Measurements from ENCODE around the gene PLS1. TPM values are rescaled to one million over a fixed set of nuclear protein-coding genes. Genes with fewer than 3 reads are reported as not detected.

PLS1 gene
- total RNA-seq, 1 donor from 2014 or later: 1.8 TPM

DNA sequence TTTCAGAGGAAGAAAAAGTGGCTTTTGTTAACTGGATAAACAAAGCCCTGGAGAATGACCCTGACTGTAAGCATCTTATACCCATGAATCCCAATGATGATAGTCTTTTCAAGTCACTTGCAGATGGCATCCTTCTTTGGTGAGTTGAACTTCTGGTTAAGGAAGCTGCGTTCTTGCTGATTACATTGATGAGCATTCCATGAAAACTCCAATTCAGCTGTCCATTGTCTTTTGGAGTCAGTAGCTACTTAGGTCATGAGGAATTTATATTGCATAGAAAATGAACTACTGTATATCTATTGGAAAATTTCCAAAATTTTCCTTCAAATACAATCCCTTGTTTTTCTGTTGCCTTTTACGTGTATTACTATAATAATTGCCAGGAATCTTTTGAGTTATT, 80.0 kb downstream of the PLS1 start:
- H3K4me3 ChIP-seq: no peak overlapping the region
- no peaks in the 10 kb centered on the region for H3K9me3 ChIP-seq
- DNase-seq (ENCODE audit: low spot score in 2 of 2): no peak
- no peaks in the 10 kb centered on the region for H3K4me1 ChIP-seq
- H3K27ac ChIP-seq: no peak overlapping the region
- intact Hi-C loops (cut with DNase I): no loop called here
- no peaks in the 10 kb centered on the region for H3K27me3 ChIP-seq
- TF ChIP-seq, protein P1, sequence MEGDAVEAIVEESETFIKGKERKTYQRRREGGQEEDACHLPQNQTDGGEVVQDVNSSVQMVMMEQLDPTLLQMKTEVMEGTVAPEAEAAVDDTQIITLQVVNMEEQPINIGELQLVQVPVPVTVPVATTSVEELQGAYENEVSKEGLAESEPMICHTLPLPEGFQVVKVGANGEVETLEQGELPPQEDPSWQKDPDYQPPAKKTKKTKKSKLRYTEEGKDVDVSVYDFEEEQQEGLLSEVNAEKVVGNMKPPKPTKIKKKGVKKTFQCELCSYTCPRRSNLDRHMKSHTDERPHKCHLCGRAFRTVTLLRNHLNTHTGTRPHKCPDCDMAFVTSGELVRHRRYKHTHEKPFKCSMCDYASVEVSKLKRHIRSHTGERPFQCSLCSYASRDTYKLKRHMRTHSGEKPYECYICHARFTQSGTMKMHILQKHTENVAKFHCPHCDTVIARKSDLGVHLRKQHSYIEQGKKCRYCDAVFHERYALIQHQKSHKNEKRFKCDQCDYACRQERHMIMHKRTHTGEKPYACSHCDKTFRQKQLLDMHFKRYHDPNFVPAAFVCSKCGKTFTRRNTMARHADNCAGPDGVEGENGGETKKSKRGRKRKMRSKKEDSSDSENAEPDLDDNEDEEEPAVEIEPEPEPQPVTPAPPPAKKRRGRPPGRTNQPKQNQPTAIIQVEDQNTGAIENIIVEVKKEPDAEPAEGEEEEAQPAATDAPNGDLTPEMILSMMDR (IDR thresholded peaks at IDR 0.05): no peak
- H3K36me3 ChIP-seq: no peaks in the 10 kb centered on the region

DNA sequence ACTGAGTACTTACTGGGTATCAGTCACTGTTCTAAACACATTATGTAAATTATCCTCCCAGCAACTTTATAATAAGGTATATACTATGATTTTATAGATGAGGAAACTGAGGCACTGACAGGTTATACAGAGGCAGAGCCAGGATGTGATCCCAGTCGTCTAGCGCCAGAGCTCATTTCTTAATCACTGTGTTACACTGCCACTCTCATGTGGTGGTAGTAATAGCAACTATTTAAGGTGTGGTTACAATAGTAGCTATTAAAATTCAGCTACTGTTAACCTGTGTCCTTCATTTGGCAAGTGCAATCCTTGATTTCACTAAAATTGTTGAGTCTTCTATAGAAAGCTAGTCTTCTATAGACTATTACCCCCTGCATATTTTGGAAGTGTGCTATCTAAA, 84.5 kb downstream of the PLS1 start:
- Histone ChIP-seq H3K36me3 (no peaks in the 10 kb centered on the region), H3K4me1 (no peaks in the 10 kb centered on the region), H3K9me3 (no peaks in the 10 kb centered on the region), H3K27me3 (no peaks in the 10 kb centered on the region), H3K27ac (no peak overlapping the region), H3K4me3 (no peak overlapping the region)
- intact Hi-C loops (cut with DNase I): no loop called here
- no peak for DNase-seq (ENCODE audit: low spot score in 2 of 2)
- TF ChIP-seq, protein P1 (IDR thresholded peaks at IDR 0.05): no peak

DNA sequence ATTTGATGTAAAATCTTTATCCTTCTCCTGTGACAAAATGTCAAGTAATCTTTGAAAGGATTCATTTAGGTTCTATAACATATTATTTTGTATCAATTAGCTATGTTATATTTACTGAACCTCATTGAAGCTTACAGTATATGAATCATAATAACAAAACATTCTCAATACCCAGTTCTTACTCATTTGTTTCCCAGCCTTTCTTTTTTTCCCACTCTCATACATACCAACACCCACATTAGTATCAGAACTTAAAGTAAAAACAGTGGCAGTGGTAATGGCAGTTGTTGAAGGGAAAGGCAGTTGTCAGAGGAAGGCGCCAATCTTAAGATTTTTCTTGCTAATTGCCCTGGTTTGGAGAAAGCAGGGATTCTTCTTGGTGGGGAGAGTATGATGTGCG, 94.4 kb downstream of the PLS1 start:
- Histone ChIP-seq H3K4me1 (no peaks in the 10 kb centered on the region), H3K27me3 (no peaks in the 10 kb centered on the region), H3K4me3 (no peak overlapping the region), H3K9me3 (no peaks in the 10 kb centered on the region), H3K36me3 (no peaks in the 10 kb centered on the region), H3K27ac (no peak overlapping the region)
- no peak for DNase-seq (ENCODE audit: low spot score in 2 of 2)
- intact Hi-C loops (cut with DNase I): no loop called here
- TF ChIP-seq, protein P1 (IDR thresholded peaks at IDR 0.05): no peak

DNA sequence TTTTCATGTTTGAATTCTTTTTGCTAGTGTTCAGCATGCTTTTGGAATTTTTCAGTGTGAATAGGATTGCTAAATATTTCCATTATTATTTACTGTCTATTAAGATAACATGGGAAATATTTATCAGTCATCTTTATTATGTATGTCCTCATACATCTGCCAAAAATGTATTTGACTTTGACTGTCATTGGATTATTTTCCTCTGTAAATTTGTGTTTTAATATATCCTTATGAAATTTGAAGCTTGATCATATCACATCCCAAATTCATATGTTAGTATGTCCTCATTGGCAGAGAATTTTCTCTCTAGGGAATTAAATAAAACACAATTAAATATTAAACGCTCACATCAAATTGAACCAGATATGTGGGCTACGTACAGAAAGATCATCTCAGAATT, 95.3 kb downstream of the PLS1 start:
- no peak for DNase-seq (ENCODE audit: low spot score in 2 of 2)
- intact Hi-C loops (cut with DNase I): no loop called here
- Histone ChIP-seq H3K27me3 (no peaks in the 10 kb centered on the region), H3K9me3 (no peaks in the 10 kb centered on the region), H3K4me1 (no peaks in the 10 kb centered on the region), H3K36me3 (no peaks in the 10 kb centered on the region), H3K27ac (no peak overlapping the region), H3K4me3 (no peak overlapping the region)
- TF ChIP-seq, protein P1 (IDR thresholded peaks at IDR 0.05): no peak

DNA sequence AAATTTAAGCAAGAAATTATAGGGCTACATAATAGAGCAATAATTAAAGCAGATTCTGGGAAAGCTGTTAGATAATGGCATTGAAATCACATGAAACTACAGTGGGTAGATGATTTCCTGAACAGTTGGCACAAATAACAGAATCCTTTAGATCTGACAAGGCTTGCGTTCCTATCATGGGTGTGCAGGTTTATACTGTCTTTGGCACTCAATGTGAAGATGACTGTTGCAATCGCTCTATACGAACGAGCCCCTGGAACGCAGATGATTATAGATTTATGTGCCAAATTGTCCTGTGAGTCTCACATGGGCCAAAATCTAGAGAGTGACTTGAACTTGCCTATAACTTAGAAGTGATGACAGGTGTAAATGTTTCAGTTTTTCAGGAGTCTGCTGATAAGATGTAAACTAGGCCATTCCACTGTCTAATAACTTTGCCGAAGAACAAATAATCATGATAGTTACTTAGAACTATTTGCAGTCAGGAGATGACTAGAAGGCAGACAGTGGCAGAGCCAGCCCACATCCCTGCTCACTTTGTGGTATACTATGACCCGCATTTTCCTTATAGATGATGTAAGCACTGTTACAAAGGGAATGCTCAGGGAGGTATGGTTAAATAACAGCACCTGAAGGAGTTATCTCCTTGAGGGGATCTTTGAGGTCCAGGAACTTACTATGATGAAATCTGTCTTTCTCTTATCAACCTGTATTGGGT, 97.1 kb downstream of the PLS1 start:
- no peaks in the 10 kb centered on the region for H3K27me3 ChIP-seq
- H3K27ac ChIP-seq: no peak overlapping the region
- H3K4me3 ChIP-seq: no peak overlapping the region
- H3K9me3 ChIP-seq: no peaks in the 10 kb centered on the region
- intact Hi-C loops (cut with DNase I): no loop called here
- no peak for DNase-seq (ENCODE audit: low spot score in 2 of 2)
- H3K36me3 ChIP-seq: no peaks in the 10 kb centered on the region
- TF ChIP-seq, protein P1 (IDR thresholded peaks at IDR 0.05): no peak
- H3K4me1 ChIP-seq: no peaks in the 10 kb centered on the region

DNA sequence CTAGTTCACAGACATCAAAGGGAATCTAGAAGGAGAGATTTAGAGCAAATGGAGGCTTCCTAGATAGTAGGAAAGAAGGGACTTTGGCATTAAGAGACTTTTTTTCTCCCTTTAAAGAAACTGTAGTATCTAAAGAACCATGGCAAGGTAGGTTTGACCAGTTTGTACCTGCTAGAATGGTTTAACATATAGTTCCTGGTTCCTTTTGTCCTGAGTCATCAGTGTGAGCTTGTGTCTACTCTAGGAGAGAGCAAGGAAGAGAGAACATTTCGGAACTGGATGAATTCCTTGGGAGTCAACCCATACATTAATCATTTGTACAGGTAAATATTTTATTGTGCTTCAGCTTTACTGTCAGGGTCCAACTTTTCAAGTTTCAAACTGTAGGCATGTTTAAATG, 98.0 kb downstream of the PLS1 start:
- TF ChIP-seq, protein P1 (IDR thresholded peaks at IDR 0.05): no peak
- intact Hi-C loops (cut with DNase I): no loop called here
- H3K4me3 ChIP-seq: no peak overlapping the region

More for the DNA sequence above, 98.0 kb downstream of the PLS1 start:
- DNase-seq (ENCODE audit: low spot score in 2 of 2): no peak
- Histone ChIP-seq H3K27ac (no peak overlapping the region), H3K9me3 (no peaks in the 10 kb centered on the region), H3K36me3 (no peaks in the 10 kb centered on the region), H3K4me1 (no peaks in the 10 kb centered on the region), H3K27me3 (no peaks in the 10 kb centered on the region)

Data from ascending aorta (tissue), 2 donors.